ENCODE results near the gene INPP5A.

GRCh38 chr10:132604686-132605085 lies 67.1 kb downstream of the INPP5A start:
- TF ChIP-seq TAF1 (IDR thresholded peaks at IDR 0.05; ENCODE audit: low read depth, low read length) (no peak), POLR2A (IDR thresholded peaks at IDR 0.05; ENCODE audit: low read depth, low read length) (no peak), POLR2AphosphoS5 (IDR thresholded peaks at IDR 0.05; ENCODE audit: low read depth, low read length) (no peak), SPI1 (IDR thresholded peaks at IDR 0.05; ENCODE audit: low read depth, low read length) (no peak)
